NCI-H748 (cell line): ENCODE results near the gene PTHLH.

ENCODE experiments used
- DNase-seq: peaks from one replicate; lab custom pipeline; 2025; ENCODE audit not compliant: unreplicated experiment; lab: John Stamatoyannopoulos, UW

PTHLH gene

DNA sequence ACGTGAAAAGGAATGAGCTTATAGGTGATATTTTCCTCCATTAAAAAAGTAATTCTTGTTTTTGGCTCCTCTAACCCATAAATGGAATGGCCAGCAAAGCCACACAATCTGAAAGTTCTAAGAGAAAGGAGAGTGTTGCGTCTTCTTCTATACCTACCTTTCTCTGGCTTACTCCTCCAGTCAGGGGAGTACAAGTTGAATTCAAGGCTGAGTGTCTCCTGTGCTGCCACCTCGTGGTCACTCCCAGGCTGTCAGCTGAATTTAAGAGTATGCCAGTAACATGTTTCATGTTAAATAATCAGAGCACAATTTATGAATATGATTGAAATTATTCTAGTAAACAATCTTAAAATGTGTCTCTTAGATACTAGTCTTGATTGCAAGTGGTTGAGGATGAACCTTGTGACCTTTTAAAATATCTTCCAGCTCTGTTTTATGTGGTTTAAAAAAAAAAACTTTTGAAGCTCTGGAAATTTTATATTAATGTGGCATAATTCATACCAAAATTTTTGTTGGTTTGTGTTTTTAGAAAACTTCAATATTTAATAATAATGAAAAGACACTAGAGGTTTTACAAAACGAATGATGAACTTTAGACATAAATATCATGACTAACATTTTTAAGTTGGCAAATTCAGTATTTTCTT is 31.7 kb downstream of the PTHLH start:
- DNase-seq = peak; percentile 39

DNA sequence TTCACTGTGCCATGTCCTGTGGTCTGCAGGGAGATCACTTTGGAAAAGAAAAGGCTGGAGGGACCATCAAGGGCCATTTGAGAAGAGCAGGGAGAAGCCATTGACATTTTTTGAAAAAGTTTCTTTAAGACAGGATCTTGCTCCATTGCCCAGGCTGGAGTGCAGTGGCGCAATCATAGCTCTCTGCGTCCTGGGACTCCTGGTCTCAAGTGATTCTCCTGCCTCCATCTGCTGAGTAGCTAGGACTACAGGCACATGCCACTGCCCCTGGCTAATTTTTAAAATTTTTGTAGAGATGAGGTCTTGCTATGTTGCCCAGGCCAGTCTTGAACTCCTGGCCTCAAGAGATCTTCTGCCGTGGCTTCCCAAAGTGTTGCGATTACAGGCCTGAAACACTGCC is 32.3 kb downstream of the PTHLH start:
- no peak for DNase-seq

DNA sequence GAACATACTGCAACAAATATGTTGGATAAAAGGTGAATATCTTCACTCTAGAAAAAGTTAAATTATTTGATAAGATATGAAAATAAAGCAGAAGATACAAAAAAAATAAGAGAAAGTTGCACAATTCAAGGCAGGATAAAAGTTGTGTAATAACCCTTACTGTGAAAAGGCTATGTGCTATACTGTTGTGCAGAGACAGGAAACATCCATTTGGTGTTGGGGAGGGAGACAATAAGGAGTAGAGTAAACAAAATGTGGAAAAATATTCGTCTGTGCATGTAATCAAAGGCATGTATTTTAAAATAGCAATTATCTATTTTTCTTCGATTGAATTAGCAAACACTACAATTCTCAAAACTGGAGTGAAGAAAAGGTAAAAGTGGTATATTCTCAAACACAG is 34.8 kb downstream of the PTHLH start:
- DNase-seq = no peak

DNA sequence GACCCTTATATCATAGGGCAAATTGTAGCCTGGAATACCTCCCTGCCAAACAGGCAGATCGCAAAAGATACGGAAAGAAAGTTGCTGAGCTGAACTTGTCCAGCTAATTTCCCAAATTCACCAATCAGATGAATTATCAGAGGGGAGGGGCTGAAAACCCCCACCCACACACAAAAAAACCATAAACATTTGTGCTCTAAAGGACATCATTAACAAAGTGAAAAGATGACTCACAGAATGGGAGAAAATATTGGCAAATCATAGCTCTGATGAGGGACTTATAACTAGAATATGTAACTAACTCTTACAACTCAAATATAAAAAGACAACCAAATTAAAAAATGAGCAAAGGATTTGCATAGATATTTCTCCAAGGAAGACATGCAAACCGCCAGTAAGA is 36.3 kb downstream of the PTHLH start:
- DNase-seq = no peak

DNA sequence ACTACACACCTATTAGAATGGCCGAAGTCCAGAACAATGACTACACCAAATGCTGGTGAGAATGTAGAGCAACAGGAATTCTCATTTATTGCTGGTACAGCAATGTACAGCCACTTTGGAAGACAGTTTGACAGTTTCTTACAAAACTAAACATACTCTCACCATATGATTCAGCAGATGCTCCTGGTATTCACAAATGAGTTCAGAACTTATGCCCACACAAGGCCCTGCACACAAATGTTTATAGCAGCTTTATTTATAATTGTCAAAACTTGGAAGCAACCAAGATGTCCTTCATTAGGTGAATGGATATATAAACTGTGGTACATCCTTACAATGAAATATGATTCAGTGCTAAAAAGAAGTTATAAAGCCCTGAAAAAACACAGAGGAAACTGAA is 38.3 kb downstream of the PTHLH start:
- no peak for DNase-seq

DNA sequence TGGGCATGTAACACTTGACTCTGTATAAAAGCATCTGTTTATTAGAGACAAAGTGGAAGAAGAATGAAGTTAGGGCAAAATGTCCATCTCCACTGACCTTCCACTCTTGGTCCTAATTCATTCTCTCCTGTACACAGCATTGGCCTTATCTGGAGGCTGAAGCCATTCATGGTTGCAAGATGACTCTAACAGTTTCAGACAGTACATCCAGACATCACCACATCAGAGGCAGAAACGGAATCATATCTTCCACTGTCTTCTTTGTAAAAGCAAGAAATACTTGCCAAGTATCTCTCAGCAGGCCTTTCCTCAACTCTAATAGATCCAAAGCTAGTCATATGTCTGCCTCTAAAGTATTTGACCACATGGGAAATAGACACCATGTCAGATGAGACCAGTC is 41.1 kb downstream of the PTHLH start:
- no peak for DNase-seq

DNA sequence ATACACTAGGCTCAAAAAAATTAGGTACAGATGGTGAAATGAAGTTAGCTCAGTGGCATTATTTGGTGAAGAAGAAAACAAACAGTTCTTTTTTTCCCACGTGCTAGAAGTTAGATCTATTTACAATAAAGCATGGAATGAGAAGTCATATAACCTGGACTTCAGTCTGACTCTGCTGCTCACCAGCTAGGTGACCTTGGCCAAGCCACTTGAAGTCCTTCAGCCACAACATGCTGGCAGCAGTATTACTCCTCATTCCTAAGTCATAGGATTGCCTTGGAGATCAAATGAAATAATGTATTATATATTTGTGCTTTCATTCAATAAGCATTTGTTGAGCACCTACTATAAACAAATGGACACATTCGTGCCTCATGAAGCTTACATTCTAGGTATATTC is 45.2 kb downstream of the PTHLH start:
- no peak for DNase-seq

DNA sequence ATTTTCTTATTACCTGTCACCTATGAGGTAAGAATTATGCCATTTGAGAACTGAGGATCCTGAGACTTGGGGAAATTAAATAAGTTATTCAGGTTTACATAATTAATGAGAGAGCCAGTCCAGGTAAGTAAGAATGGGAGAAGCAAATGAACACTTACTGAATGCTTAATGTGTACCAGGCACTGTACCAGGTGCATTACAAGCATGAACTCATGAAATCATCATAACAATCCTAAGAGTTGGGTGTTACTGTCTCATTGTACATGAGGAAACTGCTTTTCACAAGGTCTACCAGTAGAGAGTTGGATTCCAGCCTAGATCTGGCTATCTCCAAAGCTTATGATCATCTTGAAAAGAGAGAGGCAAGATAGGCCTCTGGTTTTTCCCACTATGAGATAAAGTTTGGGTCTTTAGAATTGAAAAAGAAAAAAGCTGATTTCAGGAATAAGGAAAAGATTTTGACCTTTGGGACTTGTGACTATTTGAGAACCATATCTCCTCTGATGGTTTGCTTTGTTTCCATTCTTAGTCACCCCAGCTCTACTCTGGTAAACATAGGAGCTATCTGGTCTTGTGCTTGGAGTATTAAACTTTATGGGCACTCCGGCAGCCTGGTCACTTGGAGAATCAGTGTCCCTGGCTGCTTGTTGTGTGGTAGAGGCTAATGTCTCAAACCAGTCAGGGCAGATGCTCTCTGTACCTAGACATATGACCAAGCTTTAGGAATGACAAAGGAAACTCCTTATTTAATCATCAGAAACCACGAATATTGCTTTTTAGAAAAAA is 48.0 kb downstream of the PTHLH start:
- no peak for DNase-seq

DNA sequence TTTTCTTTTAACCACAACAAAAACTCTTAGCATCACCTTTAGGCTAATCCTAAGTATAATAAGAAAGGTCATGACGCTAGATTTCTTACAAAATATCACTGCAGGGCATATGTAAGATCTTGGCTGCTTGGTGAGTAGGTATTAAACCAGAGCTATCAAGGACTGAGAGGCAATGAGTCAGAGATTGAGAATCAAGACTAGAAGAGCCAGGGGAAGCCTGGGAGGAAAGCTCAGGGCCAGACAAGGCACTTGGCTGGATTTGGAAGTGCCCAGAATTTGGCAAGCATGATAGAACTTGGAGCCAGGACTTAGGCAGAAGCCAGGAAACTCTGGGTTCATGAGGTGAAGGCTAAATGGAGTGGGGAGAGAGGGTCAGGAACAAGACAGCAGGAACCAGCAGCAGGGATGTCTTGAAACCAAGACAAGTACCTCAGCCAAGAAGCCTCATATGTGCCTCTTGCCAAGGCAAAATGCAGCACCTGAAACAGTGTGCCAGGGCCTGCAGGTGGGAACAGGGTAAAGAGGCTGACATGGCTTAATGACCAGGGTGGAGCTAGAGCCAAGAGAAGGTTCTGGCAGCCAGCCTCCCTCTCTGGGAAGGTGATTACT is 49.9 kb downstream of the PTHLH start:
- DNase-seq = no peak

DNA sequence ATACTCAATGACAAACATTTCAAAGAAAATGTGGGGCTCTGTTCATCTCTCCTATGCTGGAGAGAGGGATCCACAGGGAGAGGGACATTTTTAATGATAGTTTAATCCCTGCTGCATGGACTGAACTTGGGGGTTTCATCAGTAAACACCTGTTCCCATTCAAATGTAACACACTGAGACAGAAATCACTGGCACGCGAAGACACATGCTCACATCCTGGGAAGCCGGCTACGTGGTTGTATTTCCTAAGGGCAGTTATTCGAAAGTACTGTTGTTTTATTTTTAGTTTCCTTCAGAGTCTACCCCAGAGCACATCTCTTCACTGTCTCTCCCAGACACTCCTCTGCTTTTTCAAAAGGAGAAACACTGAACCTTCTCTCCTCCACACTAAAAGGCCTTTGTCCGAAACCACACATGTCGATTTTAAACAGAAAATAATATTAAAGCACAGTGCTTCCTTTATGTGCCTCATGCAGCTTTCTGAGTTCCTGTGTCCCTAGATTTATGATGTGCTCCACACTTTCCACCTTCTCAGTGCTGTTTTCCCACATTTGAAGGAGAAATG is 52.8 kb downstream of the PTHLH start:
- DNase-seq = no peak

DNA sequence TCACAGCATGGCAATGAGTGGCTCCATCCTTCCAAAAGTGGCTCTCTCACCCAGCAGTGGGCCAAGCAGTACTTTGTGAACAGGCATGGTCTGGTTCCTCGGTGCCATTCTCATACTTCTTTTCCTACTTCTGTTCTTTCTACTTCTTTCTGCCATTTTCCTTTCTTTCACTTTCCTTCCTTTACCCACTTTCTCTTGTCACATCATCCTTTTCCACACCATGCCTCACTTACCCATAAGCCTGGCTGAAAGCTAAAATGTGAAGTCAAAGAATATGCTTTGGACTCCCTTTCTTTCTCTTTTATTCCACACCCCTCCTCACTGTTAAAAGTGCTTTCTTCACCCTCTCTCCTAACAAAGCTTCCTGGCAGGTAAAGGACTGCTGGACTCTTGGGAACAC is 57.0 kb downstream of the PTHLH start:
- DNase-seq = no peak

DNA sequence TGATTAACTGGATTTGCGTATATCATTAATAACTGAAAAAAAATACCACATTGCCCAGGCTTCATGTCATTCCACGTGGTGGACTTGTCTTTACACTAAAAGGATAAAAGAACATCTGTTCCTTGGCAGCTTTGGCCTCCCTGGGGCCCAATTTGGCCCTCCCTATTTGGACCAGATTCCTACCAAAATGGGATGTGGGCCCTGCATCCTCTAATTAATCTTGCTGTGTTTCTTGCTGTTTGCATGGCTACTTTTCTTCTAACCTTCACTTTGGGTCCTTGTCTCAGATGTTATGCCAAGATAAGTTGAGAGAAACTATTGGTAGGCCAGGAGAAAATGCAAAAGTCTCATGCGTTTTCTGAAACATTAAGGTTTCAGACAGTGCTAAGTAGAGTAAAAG is 57.5 kb downstream of the PTHLH start:
- no peak for DNase-seq

DNA sequence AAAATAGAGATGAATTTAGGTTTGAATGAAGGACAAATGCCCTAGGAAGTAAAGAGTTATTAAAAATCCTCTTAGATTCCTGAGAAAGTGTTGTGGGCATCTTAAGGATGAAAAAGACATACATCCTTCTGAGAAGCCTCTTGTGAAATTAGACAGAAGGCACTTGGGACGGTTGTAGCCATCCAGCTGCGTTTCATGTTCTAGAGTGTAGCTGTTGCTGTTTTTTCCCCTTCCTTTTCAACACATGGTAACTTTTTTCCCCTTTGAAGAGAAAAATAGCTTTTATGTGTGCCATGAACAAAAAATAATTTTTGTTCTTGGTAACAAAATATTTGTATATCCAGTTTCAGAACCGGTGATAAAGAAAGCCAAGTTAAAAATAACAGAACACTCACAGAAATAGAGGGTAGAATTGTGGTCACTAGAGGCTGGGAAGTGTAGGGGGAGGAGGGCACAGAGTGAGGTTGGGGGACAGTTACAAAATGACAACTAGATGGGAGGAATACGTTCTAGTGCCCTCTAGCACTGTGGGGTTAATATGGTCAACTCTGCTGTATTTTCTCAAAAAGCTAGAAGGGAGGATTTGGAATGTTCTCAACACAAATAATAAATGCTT is 58.4 kb downstream of the PTHLH start:
- no peak for DNase-seq

DNA sequence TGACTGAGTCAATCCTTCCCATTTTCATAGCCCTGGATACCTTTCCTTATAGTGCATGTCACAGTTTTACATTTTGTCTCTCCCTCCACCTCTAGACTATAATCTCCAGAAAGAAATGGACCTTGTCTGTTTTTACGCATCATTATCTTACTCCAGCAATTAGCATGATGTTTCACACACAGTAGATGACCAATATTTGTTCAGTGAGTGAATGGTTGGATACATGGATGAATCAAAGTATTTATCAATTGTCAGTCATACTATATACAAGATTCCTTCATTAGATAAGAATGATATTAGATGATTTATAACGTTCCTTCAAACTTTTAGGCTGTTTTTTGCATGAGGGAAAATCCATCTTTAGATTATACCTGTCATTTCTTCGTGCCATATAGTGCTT is 61.1 kb downstream of the PTHLH start:
- DNase-seq = no peak
